Smooth muscle cell (in vitro differentiated cells): ENCODE results near the gene TMEM179. TPM values are rescaled to one million over a fixed set of nuclear protein-coding genes. Genes with fewer than 3 reads are reported as not detected.

ENCODE experiments used
- DNase-seq: peaks from one replicate; lab custom pipeline; 2025; ENCODE audit not compliant: unreplicated experiment; lab: John Stamatoyannopoulos, UW
- H2AFZ ChIP-seq: fragments of 200-600 bp; sonication (generic); 2 replicates; pipeline ENCODE4 v1.6.0; 2016; ENCODE audit warnings: antibody characterized with exemption, low read depth, mild to moderate bottlenecking
- H3F3A ChIP-seq: fragments of 200-600 bp; sonication (generic); 2 replicates; pipeline ENCODE4 v1.6.0; 2017; ENCODE audit warnings: antibody characterized with exemption, low read depth
- H3K27ac ChIP-seq: fragments of 200-600 bp; sonication (generic); 2 replicates; pipeline ENCODE4 v1.5.1; 2016; ENCODE audit warnings: low read depth, mild to moderate bottlenecking
- H3K27me3 ChIP-seq: fragments of 200-600 bp; sonication (generic); 2 replicates; pipeline ENCODE4 v1.6.1; 2016; ENCODE audit warnings: low read depth, mild to moderate bottlenecking
- H3K36me3 ChIP-seq: fragments of 200-600 bp; sonication (generic); 2 replicates; pipeline ENCODE4 v1.5.1; 2016; ENCODE audit warnings: low read depth
- H3K4me1 ChIP-seq: fragments of 200-600 bp; sonication (generic); 2 replicates; pipeline ENCODE4 v1.5.1; 2016; ENCODE audit warnings: low read depth
- H3K4me2 ChIP-seq: fragments of 200-600 bp; sonication (generic); 2 replicates; pipeline ENCODE4 v1.6.0; 2016; ENCODE audit warnings: mild to moderate bottlenecking
- H3K4me3 ChIP-seq: fragments of 200-600 bp; sonication (generic); 2 replicates; pipeline ENCODE4 v1.5.1; 2016; ENCODE audit warnings: mild to moderate bottlenecking
- H3K79me2 ChIP-seq: fragments of 200-600 bp; sonication (generic); 2 replicates; pipeline ENCODE4 v1.6.0; 2016; ENCODE audit warnings: low read depth, mild to moderate bottlenecking
- H3K9ac ChIP-seq: fragments of 200-600 bp; sonication (generic); 2 replicates; pipeline ENCODE4 v1.6.0; 2016; ENCODE audit warnings: low read depth
- H3K9me3 ChIP-seq: fragments of 200-600 bp; sonication (generic); replicated peaks from 2 replicates; pipeline ENCODE4 v1.5.1; 2016; ENCODE audit warnings: low read depth
- H4K20me1 ChIP-seq: fragments of 200-600 bp; sonication (generic); 2 replicates; pipeline ENCODE4 v1.6.0; 2016; ENCODE audit warnings: low read depth
- WGBS: methylation state at CpG from one replicate; pipeline ENCODE4 v1.1.7; 2016; ENCODE audit warnings: low lambda C conversion rate; 5-methylcytosine and 5-hydroxymethylcytosine counted together
- polyA plus RNA-seq: library from polyadenylated mRNA; unstranded; fragments of >200 nt; fragmentation: Nextera tagmentation; extraction: Ambion mirVana; gene quantifications from 2 replicates; pipeline ENCODE4 v1.2.1, GENCODE V29; 2016
- total RNA-seq: library from RNA; depleted of rRNA; stranded (reverse); fragments of >200 nt; gene quantifications from 2 replicates; pipeline ENCODE4 v1.2.3, GENCODE V29; 2014
- TF ChIP-seq, protein P1 (sequence below): fragments of 200-600 bp; sonication (generic); IDR thresholded peaks from 2 replicates; pipeline ENCODE4 v1.5.1; 2017; ENCODE audit warnings: borderline replicate concordance, mild to moderate bottlenecking, antibody characterized with exemption; ENCODE audit not compliant: insufficient read depth, poor library complexity, severe bottlenecking

TMEM179 gene
- total and polyA plus RNA-seq, 2 experiments from 2014 or later: 0.87 to 4.8 TPM

DNA sequence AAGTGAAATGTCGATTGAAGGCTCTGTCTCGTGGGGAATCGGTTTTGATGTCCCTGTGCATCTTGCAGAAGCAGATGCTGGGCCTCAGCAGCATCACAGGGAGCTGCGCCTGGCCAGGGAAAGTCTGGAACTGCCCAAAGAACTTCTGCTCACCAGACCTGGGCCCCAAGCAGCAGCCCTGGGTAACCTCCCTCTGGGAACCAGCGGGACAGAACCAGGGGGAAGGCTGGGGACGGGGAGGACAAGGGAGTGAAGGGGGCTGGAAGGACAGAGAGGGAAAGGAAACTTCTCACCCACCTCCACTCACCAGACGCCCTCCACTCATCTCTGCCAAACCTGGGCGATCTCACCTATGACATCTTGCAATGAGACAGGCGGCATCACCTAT lies 51.8 kb downstream of the TMEM179 start:
- H3K4me3 ChIP-seq: no peak overlapping the region
- no peaks in the 10 kb centered on the region for H3K27me3 ChIP-seq
- no peaks in the 10 kb centered on the region for H3K36me3 ChIP-seq
- TF ChIP-seq, protein P1, sequence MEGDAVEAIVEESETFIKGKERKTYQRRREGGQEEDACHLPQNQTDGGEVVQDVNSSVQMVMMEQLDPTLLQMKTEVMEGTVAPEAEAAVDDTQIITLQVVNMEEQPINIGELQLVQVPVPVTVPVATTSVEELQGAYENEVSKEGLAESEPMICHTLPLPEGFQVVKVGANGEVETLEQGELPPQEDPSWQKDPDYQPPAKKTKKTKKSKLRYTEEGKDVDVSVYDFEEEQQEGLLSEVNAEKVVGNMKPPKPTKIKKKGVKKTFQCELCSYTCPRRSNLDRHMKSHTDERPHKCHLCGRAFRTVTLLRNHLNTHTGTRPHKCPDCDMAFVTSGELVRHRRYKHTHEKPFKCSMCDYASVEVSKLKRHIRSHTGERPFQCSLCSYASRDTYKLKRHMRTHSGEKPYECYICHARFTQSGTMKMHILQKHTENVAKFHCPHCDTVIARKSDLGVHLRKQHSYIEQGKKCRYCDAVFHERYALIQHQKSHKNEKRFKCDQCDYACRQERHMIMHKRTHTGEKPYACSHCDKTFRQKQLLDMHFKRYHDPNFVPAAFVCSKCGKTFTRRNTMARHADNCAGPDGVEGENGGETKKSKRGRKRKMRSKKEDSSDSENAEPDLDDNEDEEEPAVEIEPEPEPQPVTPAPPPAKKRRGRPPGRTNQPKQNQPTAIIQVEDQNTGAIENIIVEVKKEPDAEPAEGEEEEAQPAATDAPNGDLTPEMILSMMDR: no peak
- WGBS: 86% methylated on average over 9 of the region's 9 CpGs
- H3K9ac ChIP-seq: no peak overlapping the region
- no peaks in the 10 kb centered on the region for H3F3A ChIP-seq
- no peaks in the 10 kb centered on the region for H3K79me2 ChIP-seq
- H3K9me3 ChIP-seq: no peaks in the 10 kb centered on the region
- no peak overlapping the region for H2AFZ ChIP-seq
- H3K27ac ChIP-seq: no peak overlapping the region
- no peak for DNase-seq
- no peaks in the 10 kb centered on the region for H3K4me1 ChIP-seq
- H3K4me2 ChIP-seq: no peak overlapping the region
- no peaks in the 10 kb centered on the region for H4K20me1 ChIP-seq

DNA sequence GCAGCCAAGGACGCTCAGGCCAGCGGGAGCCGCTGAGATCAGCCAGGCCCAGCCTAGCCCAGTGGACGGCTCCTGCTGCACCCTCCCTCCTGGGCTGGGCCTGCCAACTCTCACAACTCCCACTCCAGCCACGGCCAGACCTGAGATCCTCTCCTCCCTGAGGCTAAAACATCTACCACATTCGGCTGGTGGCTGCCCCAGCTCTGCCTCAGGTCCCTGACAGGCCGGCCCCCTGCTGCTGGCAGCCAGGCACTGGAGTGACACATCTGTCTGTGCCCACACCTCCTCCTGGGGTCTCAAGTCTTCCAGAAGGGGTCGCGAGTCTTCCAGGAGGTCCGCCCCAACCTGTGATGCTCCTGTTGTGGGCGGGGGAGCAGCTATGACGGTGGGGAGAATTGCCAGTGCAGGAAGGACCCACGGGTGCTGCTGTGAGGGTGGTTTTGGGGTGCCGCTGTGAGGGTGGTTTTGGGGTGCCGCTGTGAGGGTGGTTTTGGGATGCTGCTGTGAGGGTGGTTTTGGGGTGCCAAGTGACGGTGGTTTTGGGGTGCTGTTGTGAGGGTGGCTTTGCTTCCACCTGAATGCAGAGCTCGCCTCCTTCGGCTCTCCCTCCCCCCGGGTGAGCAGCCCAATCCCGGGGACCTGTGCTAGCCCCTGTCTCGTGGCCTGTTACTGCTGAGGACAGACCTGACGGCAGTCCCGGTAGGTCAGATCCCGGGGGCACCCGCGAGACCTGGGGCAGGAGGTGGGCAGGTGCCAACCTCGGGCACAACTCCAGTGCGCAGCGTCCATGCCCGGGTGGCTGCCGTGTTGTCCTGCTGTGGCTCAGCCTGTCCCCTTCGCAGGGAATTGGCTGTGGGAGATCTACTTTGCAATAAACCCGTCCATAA lies 52.5 kb downstream of the TMEM179 start:
- H3K79me2 ChIP-seq: no peaks in the 10 kb centered on the region
- no peak for DNase-seq
- H4K20me1 ChIP-seq: no peaks in the 10 kb centered on the region
- H3K4me2 ChIP-seq: no peak overlapping the region
- WGBS: 91% methylated on average over 31 of the region's 33 CpGs
- H3K4me3 ChIP-seq: no peak overlapping the region
- H3K9ac ChIP-seq: no peak overlapping the region
- no peaks in the 10 kb centered on the region for H3F3A ChIP-seq
- TF ChIP-seq, protein P1: no peak
- no peak overlapping the region for H2AFZ ChIP-seq
- H3K27ac ChIP-seq: no peak overlapping the region
- H3K4me1 ChIP-seq: no peaks in the 10 kb centered on the region
- no peaks in the 10 kb centered on the region for H3K27me3 ChIP-seq
- no peaks in the 10 kb centered on the region for H3K9me3 ChIP-seq
- no peaks in the 10 kb centered on the region for H3K36me3 ChIP-seq

DNA sequence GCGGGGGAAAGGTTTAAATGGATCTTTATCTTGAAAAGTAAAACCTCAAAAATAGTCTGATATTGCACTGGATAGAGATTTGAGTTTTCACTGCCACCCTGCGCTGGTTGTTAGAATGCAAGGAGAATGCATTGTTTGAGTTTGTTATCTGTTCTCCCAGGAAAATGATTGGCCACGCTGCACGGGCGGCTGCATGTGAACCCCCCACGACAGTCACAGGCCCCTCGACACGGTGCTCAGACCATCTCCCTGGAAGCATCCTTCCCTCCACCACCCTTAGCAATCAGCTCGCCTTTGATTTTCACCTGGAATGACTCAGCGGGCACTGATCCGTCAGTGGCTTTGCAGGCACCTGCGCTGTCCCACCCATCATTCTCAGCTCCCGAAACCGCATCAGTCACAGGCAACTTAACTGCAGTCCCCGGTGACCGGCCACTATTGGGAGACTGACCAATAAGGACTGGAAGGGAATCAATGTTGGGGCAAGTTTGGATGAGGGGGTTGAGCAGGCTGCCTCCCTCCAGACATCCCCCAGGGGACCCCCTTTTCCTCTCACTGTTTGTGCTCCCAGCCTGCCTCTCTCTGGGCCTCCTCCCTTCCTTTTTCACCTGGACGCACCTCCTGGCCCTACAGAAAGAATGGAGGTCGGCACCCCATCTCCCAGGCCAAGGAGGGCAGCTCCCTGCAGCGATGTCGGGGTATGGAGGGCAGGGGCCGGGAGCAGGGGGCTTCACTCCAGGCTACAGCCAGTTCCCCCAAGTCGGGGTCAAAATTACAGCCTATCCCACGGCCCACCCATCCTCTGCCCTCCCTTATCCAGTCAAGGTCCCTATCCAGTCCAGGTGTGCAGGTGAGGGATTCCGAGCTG lies 53.5 kb downstream of the TMEM179 start:
- Histone ChIP-seq H3K27me3 (no peaks in the 10 kb centered on the region), H3K4me3 (no peak overlapping the region), H3K9me3 (no peaks in the 10 kb centered on the region), H3K27ac (no peak overlapping the region), H4K20me1 (no peaks in the 10 kb centered on the region), H3K36me3 (no peaks in the 10 kb centered on the region), H2AFZ (no peak overlapping the region), H3K9ac (no peak overlapping the region), H3K79me2 (no peaks in the 10 kb centered on the region), H3K4me2 (no peak overlapping the region), H3K4me1 (no peaks in the 10 kb centered on the region), H3F3A (no peaks in the 10 kb centered on the region)
- TF ChIP-seq, protein P1: no peak
- DNase-seq: no peak
- 91% methylated on average over 22 of the region's 24 CpGs for WGBS
